ENCODE data around the gene PRKAR2A. TPM values are rescaled to one million over a fixed set of nuclear protein-coding genes. Genes with fewer than 3 reads are reported as not detected.

PRKAR2A gene
- total and polyA plus RNA-seq, 8 donors: 4.2 to 33.9 (median 22.3) TPM

DNA sequence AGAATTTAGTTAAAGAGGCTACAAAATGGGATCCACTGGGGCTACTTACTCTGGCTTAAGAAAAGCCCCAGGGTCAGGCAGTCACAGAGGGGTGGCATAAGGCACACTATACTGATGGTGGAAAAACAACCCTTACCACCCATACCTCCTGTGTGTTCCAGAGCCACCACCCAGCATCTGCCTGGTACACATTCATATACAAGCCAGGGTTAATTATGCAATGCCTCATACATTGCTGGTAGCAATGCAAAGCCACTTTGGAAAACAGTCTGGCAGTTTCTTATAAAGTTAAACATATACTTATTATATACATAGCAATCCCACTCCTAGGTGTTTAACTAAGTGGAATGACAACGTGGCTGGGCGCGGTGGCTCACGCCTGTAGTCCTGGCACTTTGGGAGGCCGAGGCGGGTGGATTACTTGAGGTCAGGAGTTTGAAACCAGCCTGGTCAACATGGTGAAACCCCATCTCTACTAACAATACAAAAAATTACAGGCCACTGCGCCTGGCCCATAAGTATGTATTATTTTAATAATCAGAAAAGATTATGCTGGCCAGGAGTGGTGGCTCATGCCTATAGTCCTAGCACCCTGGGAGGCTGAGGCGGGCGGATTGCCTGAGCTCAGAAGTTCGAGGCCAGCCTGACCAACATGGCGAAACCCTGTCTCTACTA lies 146.8 kb downstream of the PRKAR2A start:
- peaks cover 8 to 16% (median 14%) of the 10 kb centered on the region in 3 donors for H3K4me1 ChIP-seq
- WGBS, 2 donors: 87 to 91% methylated on average over 11 of the region's 11 CpGs
- no peak overlapping the region for H3K27ac ChIP-seq
- no peaks in the 10 kb centered on the region for H3K9me3 ChIP-seq
- FAIRE-seq: no peak
- TF ChIP-seq, protein P1, sequence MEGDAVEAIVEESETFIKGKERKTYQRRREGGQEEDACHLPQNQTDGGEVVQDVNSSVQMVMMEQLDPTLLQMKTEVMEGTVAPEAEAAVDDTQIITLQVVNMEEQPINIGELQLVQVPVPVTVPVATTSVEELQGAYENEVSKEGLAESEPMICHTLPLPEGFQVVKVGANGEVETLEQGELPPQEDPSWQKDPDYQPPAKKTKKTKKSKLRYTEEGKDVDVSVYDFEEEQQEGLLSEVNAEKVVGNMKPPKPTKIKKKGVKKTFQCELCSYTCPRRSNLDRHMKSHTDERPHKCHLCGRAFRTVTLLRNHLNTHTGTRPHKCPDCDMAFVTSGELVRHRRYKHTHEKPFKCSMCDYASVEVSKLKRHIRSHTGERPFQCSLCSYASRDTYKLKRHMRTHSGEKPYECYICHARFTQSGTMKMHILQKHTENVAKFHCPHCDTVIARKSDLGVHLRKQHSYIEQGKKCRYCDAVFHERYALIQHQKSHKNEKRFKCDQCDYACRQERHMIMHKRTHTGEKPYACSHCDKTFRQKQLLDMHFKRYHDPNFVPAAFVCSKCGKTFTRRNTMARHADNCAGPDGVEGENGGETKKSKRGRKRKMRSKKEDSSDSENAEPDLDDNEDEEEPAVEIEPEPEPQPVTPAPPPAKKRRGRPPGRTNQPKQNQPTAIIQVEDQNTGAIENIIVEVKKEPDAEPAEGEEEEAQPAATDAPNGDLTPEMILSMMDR (IDR thresholded peaks at IDR 0.05): no peak
- intact Hi-C loops (cut with DNase I): no loop called here
- no peaks in the 10 kb centered on the region for H3K27me3 ChIP-seq
- no peak overlapping the region for H3K4me3 ChIP-seq
- no peak for DNase-seq
- no peaks in the 10 kb centered on the region for H3K36me3 ChIP-seq
- no peak for ATAC-seq

DNA sequence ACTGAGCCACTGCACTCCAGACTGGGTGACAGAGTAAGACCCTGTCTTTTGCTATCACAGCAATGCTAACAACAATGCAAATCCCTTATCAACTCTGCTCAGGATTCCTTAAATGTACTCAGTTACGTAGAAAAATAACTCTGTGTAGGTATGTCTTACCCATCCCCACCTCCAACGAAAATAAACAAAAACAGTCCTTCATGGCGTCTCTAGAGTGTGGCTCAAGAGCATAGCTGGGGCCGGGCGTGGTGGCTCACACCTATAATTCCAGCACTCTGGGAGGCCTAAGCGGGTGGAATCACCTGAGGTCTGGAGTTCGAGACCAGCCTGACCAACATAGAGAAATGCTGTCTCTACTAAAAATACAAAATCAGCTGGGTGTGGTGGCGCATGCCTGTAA lies 148.8 kb downstream of the PRKAR2A start:
- DNase-seq (no peak), FAIRE-seq (no peak), ATAC-seq (no peak)
- Histone ChIP-seq H3K36me3 (peaks cover 0 to 7% (median 4%) of the 10 kb centered on the region in 3 donors), H3K27me3 (no peaks in the 10 kb centered on the region), H3K4me1 (peaks cover 12 to 15% (median 12%) of the 10 kb centered on the region in 3 donors), H3K27ac (no peak overlapping the region), H3K4me3 (no peak overlapping the region), H3K9me3 (no peaks in the 10 kb centered on the region)
- intact Hi-C loops (cut with DNase I): no loop called here
- WGBS, 2 donors: 93 to 97% methylated on average over 8 of the region's 8 CpGs
- TF ChIP-seq, protein P1 (IDR thresholded peaks at IDR 0.05): no peak

- TF ChIP-seq, protein P1 (IDR thresholded peaks at IDR 0.05): no peak
- no peak for FAIRE-seq
- H3K36me3 ChIP-seq: peaks cover 4 to 9% (median 9%) of the 10 kb centered on the region in 3 donors
- no peak overlapping the region for H3K27ac ChIP-seq
- H3K27me3 ChIP-seq: no peaks in the 10 kb centered on the region
- intact Hi-C loops (cut with DNase I): no loop called here
- 79 to 83% methylated on average over 3 of the region's 3 CpGs for WGBS, 2 donors
- H3K4me1 ChIP-seq: peaks cover 10 to 13% (median 12%) of the 10 kb centered on the region in 3 donors
- no peak for ATAC-seq
- H3K9me3 ChIP-seq: no peaks in the 10 kb centered on the region
- H3K4me3 ChIP-seq: no peak overlapping the region
- no peak for DNase-seq
Observed at GRCh38 chr3:48697952-48698351, 149.7 kb downstream of the PRKAR2A start.

DNA sequence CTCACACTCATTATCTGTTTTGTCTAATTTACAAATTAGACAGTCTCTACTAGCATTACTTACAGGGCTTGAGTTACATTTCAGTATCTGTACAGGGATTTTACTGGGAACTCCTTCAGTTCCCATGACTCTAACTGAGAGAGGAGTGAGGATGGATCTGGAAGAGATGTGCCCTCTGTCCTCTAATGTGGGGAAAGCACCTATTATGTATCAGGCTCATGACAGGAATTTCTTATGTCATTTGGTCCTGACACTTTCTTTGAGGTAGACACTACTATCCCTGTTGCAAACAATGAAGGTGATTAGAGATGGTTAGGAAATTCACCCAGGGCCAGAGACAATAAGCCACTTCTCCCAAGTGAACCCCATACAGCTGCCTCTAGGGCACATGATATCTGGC lies 151.1 kb downstream of the PRKAR2A start:
- ATAC-seq (no peak), DNase-seq (no peak), FAIRE-seq (no peak)
- TF ChIP-seq, protein P1 (IDR thresholded peaks at IDR 0.05): no peak
- Histone ChIP-seq H3K4me3 (no peak overlapping the region), H3K4me1 (peaks cover 10 to 13% (median 12%) of the 10 kb centered on the region in 3 donors), H3K27me3 (no peaks in the 10 kb centered on the region), H3K27ac (no peak overlapping the region), H3K9me3 (no peaks in the 10 kb centered on the region), H3K36me3 (peaks cover 4 to 23% (median 22%) of the 10 kb centered on the region in 3 donors)
- intact Hi-C loops (cut with DNase I): no loop called here

Other genes starting within 250 kb of the PRKAR2A start
- 100 to 1,000 TPM in 3 of 6 donors, 10 to 100 TPM in 3; 78.6 to 113 (median 97.4) TPM for gene UQCRC1, start 238.2 kb downstream of the PRKAR2A start, total RNA-seq
- 100 to 1,000 TPM in 1 of 2 donors, 10 to 100 TPM in 1; 89.5 to 110 TPM for gene UQCRC1, start 238.2 kb downstream of the PRKAR2A start, polyA plus RNA-seq
- gene TMEM89, start 226.1 kb downstream of the PRKAR2A start, total RNA-seq: not detected
- not detected for gene TMEM89, start 226.1 kb downstream of the PRKAR2A start, polyA plus RNA-seq
- 10 to 100 TPM in 2 of 6 donors, 1 to 10 TPM in 4; 6.2 to 15.9 (median 8.9) TPM for gene SLC26A6, start 212.4 kb downstream of the PRKAR2A start, total RNA-seq
- 10 to 100 TPM; 25.2 to 32.1 TPM for gene SLC26A6, start 212.4 kb downstream of the PRKAR2A start, polyA plus RNA-seq
- gene CELSR3, start 185.0 kb downstream of the PRKAR2A start, total RNA-seq: 1 to 10 TPM in 4 of 6 donors, under 1 TPM in 2; 0.51 to 1.8 (median 1.1) TPM
- 10 to 100 TPM in 1 of 2 donors, 1 to 10 TPM in 1; 6.3 to 13.9 TPM for gene CELSR3, start 185.0 kb downstream of the PRKAR2A start, polyA plus RNA-seq
- gene NCKIPSD, start 162.0 kb downstream of the PRKAR2A start, total RNA-seq: 10 to 100 TPM in 1 of 6 donors, 1 to 10 TPM in 5; 5.4 to 10.2 (median 7.2) TPM
- 10 to 100 TPM; 12.0 to 17.0 TPM for gene NCKIPSD, start 162.0 kb downstream of the PRKAR2A start, polyA plus RNA-seq
- gene IP6K2, start 130.7 kb downstream of the PRKAR2A start, total RNA-seq: 10 to 100 TPM; 19.1 to 47.1 (median 29.3) TPM
- gene IP6K2, start 130.7 kb downstream of the PRKAR2A start, polyA plus RNA-seq: 100 to 1,000 TPM; 105 to 107 TPM
- gene SLC25A20, start 51.0 kb upstream of the PRKAR2A start, total RNA-seq: 10 to 100 TPM in 3 of 6 donors, 1 to 10 TPM in 3; 8.3 to 15.7 (median 10.0) TPM
- gene SLC25A20, start 51.0 kb upstream of the PRKAR2A start, polyA plus RNA-seq: 10 to 100 TPM in 1 of 2 donors, 1 to 10 TPM in 1; 9.6 to 14.8 TPM
- gene ARIH2, start 71.0 kb upstream of the PRKAR2A start, total RNA-seq: 10 to 100 TPM; 33.3 to 45.8 (median 40.4) TPM
- 10 to 100 TPM; 50.0 to 53.6 TPM for gene ARIH2, start 71.0 kb upstream of the PRKAR2A start, polyA plus RNA-seq
- 10 to 100 TPM; 29.9 to 42.4 (median 38.0) TPM for gene P4HTM, start 142.4 kb upstream of the PRKAR2A start, total RNA-seq
- 100 to 1,000 TPM in 1 of 2 donors, 10 to 100 TPM in 1; 56.6 to 108 TPM for gene P4HTM, start 142.4 kb upstream of the PRKAR2A start, polyA plus RNA-seq
- gene WDR6, start 159.5 kb upstream of the PRKAR2A start, total RNA-seq: 100 to 1,000 TPM in 1 of 6 donors, 10 to 100 TPM in 5; 57.1 to 155 (median 83.4) TPM
- 100 to 1,000 TPM; 271 to 374 TPM for gene WDR6, start 159.5 kb upstream of the PRKAR2A start, polyA plus RNA-seq
- 10 to 100 TPM; 19.5 to 31.8 (median 25.3) TPM for gene DALRD3, start 170.7 kb upstream of the PRKAR2A start, total RNA-seq
- 10 to 100 TPM; 37.1 to 57.2 TPM for gene DALRD3, start 170.7 kb upstream of the PRKAR2A start, polyA plus RNA-seq
- 10 to 100 TPM; 20.9 to 33.9 (median 30.6) TPM for gene NDUFAF3, start 174.2 kb upstream of the PRKAR2A start, total RNA-seq
- gene NDUFAF3, start 174.2 kb upstream of the PRKAR2A start, polyA plus RNA-seq: 10 to 100 TPM; 63.7 to 72.1 TPM
- 100 to 1,000 TPM; 107 to 320 (median 174) TPM for gene IMPDH2, start 181.5 kb upstream of the PRKAR2A start, total RNA-seq
- gene IMPDH2, start 181.5 kb upstream of the PRKAR2A start, polyA plus RNA-seq: 100 to 1,000 TPM; 147 to 150 TPM
- gene QRICH1, start 246.2 kb upstream of the PRKAR2A start, total RNA-seq: 10 to 100 TPM; 20.9 to 48.1 (median 28.2) TPM
- gene QRICH1, start 246.2 kb upstream of the PRKAR2A start, polyA plus RNA-seq: 10 to 100 TPM; 27.8 to 46.3 TPM

All from pancreas (tissue), 10 donors.